DMS114 treated with DMSO at 0.1 percent for 48 hours (cell line): Measurements from ENCODE around the gene GFRA1.
"Not testable (repeated sequence)": the region's sequence is repeated elsewhere in the genome, so short reads cannot be mapped to it uniquely, and the experiment has no call there.

Experiments used
- DNase-seq: peaks from one replicate; lab custom pipeline; 2025; ENCODE audit not compliant: unreplicated experiment; lab: John Stamatoyannopoulos, UW

GFRA1 gene

GRCh38 chr10:116201670-116202430, 71.2 kb downstream of the GFRA1 start:
- DNase-seq: no peak

GRCh38 chr10:116201011-116201410, 72.0 kb downstream of the GFRA1 start:
- DNase-seq: no peak

- DNase-seq: no peak
Observed at GRCh38 chr10:116198676-116199035, 74.3 kb downstream of the GFRA1 start.

GRCh38 chr10:116197946-116198675, 74.9 kb downstream of the GFRA1 start:
- DNase-seq: no peak

DNA sequence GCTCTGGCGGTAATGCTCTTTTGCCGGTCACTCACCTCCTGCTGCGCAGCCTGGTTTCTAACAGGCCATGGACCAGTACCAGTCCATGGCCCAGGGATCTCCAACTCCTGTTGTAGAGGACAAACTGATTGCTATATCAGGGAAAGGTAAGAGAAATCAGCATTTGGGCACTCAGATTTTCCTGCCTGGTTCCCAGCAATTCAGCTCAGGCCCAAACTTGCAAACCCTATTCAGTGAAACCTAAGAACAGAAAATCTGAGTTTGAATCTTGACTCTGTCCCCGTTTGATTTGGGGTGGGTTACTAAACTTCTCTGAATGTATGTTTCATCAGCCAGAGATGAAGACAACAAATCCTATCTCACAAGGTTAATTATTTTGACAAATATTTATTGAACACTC, 77.4 kb downstream of the GFRA1 start:
- no peak for DNase-seq

- DNase-seq: no peak
Observed at GRCh38 chr10:116195039-116195438, 78.0 kb downstream of the GFRA1 start.

DNA sequence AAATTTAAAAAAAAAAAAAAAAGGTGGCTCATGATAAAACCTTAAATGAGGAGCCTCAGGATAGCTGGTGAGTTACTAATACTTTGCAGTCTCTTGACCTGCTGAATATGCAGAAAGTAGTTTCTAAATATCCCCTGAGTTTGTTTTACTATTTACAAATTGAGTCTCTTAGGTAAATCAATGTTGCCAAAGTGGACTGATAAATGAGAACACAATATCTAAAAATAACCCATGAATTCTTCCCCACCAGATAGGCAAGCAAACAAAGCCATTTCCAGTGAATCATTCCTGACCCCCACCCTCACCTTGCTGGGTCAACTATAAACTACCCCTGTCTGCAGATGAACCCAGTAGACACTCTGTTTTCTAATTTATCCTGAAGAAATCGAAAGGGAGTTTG, 78.9 kb downstream of the GFRA1 start:
- no peak for DNase-seq

GRCh38 chr10:116190883-116191282, 82.1 kb downstream of the GFRA1 start:
- DNase-seq: no peak

- no peak for DNase-seq
Observed at GRCh38 chr10:116186273-116186672, 86.7 kb downstream of the GFRA1 start.

DNA sequence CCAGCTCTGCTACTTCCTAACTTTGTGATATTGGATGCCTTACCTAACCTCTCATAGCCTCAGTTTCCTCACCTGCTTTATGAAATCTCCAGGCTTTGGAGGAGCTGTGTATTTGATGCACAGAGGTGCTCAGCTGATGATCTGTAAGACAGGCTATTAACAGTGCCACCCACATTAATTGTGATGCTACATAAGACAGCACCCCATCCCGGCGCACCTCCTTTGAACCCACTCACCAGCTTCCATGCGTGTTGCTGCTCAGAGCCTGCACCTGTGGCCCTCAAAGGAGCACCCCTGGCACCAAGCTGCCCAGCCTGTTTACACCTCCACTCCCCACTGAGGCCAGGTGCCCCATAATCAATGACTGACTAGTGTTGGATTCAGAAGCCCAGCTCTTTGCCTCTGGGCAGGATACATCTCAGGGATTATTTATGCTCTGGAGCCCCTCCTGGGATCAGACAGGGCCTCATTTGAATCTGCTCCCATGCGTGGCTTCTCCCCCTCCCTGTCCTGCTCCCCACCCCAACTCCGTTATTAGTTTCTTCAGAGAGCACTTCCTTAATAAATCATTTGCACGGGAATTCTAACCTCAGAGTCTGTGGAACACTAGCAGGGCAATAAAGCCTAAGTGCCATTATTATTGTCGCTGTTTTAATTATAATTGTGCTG, 87.7 kb downstream of the GFRA1 start:
- no peak for DNase-seq

- DNase-seq: no peak
Observed at GRCh38 chr10:116184512-116184794, 88.6 kb downstream of the GFRA1 start.

DNA sequence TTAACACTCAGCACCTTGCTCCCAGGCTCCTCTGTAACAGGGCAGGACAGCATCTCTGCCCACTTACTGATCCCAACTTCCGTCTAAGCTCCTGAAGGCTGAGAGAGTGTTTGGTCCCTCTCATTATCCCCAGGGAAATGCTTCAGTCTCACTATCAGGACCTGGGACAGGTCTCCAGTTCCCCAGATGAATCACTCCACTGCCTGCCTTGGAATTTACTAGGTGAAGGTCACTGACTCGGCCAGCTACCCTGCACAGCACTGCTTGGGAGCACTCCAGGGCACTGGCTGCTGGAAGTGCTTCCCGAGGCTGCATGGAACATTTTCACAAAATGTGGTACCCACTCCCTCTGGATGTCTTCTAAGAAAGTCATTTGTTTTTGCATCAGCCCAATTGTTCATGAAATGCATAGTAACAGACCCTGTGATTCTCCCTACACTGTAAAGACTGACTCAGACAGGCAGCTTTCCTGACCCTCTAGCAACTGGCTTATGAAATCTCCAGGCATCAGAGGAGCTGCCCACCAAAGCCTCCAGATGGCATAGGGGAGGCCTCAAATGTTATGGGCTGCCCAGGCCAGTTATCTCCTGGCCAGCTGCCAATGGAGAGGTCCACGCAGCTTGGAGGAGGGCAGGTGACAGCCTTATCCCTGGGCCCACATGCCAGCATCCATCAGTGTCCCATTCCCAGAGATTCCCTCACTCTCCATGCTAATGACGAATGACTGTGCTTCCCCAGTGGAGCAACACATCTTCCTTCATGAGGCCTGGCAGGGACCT, 89.1 kb downstream of the GFRA1 start:
- DNase-seq: no peak

DNA sequence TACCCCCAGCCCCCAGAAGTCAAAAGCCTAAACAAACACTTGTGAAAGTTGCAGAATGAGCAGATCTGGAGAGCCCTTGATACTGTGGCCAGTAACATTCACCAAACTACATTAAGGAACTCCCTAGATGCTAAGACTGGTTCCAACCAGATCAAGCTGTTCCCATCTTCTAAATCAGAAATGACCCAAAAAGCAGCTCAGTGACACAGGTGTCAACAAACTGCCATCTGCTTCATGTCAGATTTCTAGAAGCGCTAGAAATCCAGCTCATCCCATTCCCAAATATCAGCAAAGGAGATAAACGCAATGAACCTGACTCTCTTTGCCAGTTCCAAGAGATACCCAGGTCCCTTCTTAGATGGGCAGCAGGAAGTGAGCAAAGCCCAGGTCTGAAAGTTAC, 90.6 kb downstream of the GFRA1 start:
- no peak for DNase-seq

DNA sequence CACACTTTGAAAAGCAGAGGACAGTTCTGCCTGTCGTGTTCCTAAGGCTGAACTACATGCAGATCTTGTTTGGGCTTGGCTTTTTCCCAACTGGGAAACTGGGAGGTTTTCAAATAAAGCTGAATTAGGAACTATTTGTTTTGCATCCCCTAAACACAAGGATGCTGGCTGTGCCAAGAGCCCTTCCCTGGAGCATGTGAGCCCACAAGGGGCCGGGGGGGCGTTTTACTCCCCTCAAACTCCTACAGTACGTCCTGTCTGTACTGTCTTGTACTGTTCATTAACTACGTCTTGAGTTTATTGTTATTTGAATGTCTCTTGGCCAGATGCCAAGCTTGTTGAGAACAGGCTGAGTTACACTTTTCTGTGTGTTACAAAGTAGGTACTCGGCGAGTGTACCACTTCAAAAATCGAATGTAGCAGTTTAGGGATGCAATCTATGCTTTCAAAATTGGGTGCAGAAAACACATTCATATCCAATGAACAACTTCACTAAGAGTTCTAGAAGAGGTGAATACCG, 94.9 kb downstream of the GFRA1 start:
- no peak for DNase-seq

DNA sequence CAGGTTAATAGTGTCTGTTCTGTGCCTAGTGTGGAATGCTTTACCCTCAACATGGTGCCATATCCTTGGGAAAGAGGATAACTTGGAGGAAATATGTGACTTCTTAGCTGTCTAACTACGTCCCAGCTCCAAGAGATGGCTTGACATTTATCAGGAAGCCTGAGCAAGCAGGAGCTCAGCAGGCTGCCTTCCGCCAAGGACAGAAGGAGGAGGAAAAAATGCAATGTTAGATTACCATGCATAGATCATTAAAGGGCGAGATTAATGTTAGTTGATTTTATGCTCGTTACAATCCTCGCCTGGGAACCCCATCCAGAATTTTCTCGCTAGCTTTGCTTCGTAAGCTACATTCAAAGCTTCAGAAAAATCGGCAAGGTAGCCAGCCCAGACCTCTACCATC, 97.8 kb downstream of the GFRA1 start:
- no peak for DNase-seq

DNA sequence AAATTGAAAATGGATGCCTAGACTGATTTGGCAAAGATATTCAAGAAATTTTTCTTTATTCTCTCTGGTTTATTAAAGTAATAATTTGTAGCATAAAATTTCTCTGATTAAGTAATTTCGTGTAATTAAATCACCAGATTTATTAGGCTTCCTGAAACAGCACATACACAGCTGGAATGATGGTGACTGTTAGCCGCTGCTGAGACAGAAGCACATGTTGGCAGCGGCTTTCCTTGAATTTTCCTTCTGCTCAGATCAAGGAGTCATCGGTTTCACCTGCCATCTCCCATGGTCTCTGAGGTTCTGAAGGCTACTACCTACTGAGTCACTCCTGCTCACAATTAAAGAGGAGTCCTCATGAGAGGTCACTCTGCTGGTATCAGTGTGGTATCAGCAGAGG, 101.5 kb downstream of the GFRA1 start:
- no peak for DNase-seq

- DNase-seq: no peak
Observed at GRCh38 chr10:116170815-116171250, 102.2 kb downstream of the GFRA1 start.

DNA sequence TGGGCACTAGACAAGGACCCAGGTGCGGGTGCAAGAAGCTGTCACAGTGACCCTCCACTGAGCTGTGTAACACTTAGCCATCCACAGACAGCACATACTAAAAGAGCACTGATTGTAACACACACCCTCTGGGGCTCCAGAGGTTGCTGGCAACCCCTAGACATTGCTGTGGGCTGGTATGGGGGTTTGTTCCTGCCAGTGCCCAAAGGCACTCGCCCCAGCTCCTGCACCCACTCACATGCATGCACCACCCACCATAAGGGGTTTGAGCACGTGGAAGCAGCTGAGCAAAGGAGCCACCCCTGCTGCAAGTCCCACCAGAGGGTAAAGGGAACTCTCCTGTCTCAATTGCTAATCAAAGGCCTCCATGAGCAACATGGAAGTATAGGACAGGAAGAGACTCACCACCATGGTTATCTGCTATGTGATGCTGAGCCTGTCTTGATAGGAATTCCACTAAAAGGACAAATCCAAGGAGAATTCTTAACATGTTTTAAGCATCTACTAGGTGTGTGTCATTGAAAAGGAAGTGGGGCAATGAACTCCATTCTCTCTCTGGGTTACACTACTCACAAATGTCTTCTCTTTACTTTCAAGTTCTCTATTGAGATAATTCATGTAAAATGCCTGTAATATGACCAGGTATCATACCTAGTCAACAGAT, 103.1 kb downstream of the GFRA1 start:
- DNase-seq: no peak

- no peak for DNase-seq
Observed at GRCh38 chr10:116168745-116169144, 104.3 kb downstream of the GFRA1 start.

DNA sequence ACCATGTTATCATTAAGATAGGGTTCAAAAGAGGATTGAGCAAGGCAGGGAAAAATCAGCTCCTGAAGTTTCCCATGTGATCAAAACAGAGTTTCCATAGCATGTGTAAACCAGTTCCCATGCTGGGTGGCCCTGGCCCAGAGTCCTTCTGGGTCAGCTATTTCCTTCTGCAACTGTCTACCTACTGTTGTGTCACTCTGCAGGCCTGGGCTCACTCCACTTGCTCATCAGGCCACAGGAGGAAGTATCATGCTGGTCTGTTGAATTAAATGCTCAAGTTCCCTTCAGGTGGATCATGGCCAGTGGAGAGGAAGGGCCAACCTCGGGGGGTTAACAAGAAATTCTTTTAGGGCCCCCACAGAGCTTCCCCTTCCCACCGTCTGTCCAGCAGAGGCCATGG, 104.7 kb downstream of the GFRA1 start:
- no peak for DNase-seq

GRCh38 chr10:116165941-116166340, 107.1 kb downstream of the GFRA1 start:
- not testable (repeated sequence) for DNase-seq
